Measurements from ENCODE around the gene TSPAN1.

Gene TSPAN1

DNA sequence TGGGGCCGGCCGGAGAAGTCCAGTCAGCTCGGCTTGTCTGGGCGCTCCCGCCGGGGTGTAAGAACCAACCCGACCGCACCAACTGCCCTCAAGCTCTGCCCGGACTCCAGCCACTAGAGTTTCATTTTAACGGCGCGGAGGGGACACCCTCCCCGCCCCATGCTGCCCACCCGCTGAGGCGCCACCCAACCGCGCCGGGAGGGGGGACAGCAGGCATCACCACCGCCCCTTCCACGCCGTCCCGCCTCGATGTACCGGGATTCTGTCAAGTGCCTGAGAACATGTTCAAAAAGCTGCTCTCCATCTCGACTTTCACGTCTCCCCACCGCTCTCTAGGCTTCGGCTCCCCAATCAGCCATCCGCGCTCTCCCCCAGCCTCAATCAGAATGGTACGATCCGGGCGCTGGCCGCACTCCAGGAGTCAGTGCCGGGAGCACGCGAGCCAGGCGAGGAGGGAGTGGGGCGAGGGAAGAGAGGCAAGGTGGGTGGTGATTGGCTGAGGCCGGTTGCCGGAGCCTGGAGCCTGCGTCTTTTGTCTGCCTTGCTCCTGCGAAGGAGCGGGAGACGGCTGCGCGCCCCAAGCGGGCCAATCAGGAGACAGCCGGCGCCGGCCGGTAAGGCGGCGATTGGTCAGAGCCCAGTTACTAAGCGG, 42.2 kb upstream of the TSPAN1 start, which contains the start of gene PIK3R3:
Gene PIK3R3 (minus strand): TSS at position 101 of the 652 bp plus-strand sequence. CDS start 677 bp downstream, outside the sequence.
- TF ChIP-seq, protein P1, sequence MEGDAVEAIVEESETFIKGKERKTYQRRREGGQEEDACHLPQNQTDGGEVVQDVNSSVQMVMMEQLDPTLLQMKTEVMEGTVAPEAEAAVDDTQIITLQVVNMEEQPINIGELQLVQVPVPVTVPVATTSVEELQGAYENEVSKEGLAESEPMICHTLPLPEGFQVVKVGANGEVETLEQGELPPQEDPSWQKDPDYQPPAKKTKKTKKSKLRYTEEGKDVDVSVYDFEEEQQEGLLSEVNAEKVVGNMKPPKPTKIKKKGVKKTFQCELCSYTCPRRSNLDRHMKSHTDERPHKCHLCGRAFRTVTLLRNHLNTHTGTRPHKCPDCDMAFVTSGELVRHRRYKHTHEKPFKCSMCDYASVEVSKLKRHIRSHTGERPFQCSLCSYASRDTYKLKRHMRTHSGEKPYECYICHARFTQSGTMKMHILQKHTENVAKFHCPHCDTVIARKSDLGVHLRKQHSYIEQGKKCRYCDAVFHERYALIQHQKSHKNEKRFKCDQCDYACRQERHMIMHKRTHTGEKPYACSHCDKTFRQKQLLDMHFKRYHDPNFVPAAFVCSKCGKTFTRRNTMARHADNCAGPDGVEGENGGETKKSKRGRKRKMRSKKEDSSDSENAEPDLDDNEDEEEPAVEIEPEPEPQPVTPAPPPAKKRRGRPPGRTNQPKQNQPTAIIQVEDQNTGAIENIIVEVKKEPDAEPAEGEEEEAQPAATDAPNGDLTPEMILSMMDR (conservative IDR thresholded peaks at IDR 0.05; ENCODE audit: control insufficient read depth, insufficient read depth, low read depth, low read length) = no peak
- peak; percentile 98 for DNase-seq (ENCODE audit: low read depth)
- H3K4me3 ChIP-seq (ENCODE audit: control insufficient read depth, low read depth, low read length) = peak within 1 kb of the TSS; percentile 49

DNA sequence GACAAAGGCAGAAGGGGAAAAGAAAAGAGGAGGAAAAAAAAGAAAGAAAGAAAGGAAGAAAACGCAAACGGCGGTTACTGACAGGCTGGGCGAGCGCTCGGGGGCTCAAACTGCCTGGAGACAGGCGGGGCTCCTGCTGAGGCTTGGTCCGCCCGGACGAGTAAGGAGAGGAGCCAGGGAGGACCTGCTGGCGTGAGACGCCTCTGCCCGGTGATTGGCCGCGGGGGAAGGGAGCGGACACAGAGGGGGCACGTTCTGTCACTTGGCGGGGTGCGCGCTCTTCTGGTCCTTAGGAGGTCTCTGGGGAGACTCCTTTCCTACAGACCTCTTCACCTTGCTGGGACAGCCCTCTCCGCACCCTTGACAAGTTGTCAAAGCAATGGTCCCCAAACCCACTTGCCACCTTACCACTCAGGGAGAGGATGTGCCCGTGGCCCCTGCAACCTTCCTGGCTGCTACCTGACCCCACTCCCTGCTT, 41.7 kb upstream of the TSPAN1 start:
- no peak for DNase-seq (ENCODE audit: low read depth)
- TF ChIP-seq, protein P1 (conservative IDR thresholded peaks at IDR 0.05; ENCODE audit: control insufficient read depth, insufficient read depth, low read depth, low read length) = no peak
- H3K4me3 ChIP-seq (ENCODE audit: control insufficient read depth, low read depth, low read length) = peak overlapping the region; percentile 49

DNA sequence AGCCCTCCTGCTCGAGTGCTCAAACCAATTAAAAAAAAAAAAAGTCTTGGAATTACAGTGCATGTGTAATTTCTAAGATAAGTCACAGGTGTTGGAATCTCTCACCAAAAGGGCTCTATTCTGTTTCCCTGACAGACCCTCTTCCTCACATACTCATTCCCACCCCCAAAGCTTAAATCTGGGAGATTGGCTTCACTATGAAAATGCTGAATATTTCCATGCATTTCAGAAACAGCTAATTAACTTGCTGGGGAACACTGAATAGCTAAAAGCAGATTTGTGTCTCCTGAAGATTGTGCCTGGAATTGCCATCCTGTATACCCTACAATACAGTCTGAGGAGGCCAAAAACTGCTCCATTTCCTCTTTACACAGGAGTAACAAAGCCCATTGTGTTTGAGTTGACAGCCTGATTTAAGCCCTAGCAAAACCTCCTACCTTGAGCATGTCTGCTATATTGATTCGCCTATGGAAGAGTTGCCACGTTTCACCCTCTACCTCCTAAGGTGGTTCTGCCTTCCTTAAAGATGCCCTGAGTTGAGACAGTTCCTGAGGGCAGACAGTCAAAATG, 41.0 kb upstream of the TSPAN1 start:
- TF ChIP-seq, protein P1 (conservative IDR thresholded peaks at IDR 0.05; ENCODE audit: control insufficient read depth, insufficient read depth, low read depth, low read length) = no peak
- no peak for DNase-seq (ENCODE audit: low read depth)
- H3K4me3 ChIP-seq (ENCODE audit: control insufficient read depth, low read depth, low read length) = peak overlapping the region; percentile 49

GRCh38 chr1:46134660-46135331, 40.1 kb upstream of the TSPAN1 start:
- peak; percentile 95 for DNase-seq (ENCODE audit: low read depth)
- no peak overlapping the region for H3K4me3 ChIP-seq (ENCODE audit: control insufficient read depth, low read depth, low read length)
- TF ChIP-seq, protein P1 (conservative IDR thresholded peaks at IDR 0.05; ENCODE audit: control insufficient read depth, insufficient read depth, low read depth, low read length) = no peak

- H3K4me3 ChIP-seq (ENCODE audit: control insufficient read depth, low read depth, low read length) = no peak overlapping the region
- TF ChIP-seq, protein P1 (conservative IDR thresholded peaks at IDR 0.05; ENCODE audit: control insufficient read depth, insufficient read depth, low read depth, low read length) = no peak
- DNase-seq (ENCODE audit: low read depth) = no peak
Observed at GRCh38 chr1:46136711-46137110, 38.2 kb upstream of the TSPAN1 start.

GRCh38 chr1:46137916-46138315, 37.0 kb upstream of the TSPAN1 start:
- peak overlapping the region; percentile 9 for H3K4me3 ChIP-seq (ENCODE audit: control insufficient read depth, low read depth, low read length)
- peak; percentile 35 for DNase-seq (ENCODE audit: low read depth)

More at GRCh38 chr1:46137916-46138315, 37.0 kb upstream of the TSPAN1 start:
- TF ChIP-seq, protein P1 (conservative IDR thresholded peaks at IDR 0.05; ENCODE audit: control insufficient read depth, insufficient read depth, low read depth, low read length) = no peak

Measured in fibroblast of mammary gland (primary cell).